Femur (tissue), 1 donor: ENCODE results near the gene PDE9A.

Experiments
- DNase-seq: peaks from one replicate; pipeline ENCODE4 v3.0.0-alpha.2; 2017

PDE9A gene

DNA sequence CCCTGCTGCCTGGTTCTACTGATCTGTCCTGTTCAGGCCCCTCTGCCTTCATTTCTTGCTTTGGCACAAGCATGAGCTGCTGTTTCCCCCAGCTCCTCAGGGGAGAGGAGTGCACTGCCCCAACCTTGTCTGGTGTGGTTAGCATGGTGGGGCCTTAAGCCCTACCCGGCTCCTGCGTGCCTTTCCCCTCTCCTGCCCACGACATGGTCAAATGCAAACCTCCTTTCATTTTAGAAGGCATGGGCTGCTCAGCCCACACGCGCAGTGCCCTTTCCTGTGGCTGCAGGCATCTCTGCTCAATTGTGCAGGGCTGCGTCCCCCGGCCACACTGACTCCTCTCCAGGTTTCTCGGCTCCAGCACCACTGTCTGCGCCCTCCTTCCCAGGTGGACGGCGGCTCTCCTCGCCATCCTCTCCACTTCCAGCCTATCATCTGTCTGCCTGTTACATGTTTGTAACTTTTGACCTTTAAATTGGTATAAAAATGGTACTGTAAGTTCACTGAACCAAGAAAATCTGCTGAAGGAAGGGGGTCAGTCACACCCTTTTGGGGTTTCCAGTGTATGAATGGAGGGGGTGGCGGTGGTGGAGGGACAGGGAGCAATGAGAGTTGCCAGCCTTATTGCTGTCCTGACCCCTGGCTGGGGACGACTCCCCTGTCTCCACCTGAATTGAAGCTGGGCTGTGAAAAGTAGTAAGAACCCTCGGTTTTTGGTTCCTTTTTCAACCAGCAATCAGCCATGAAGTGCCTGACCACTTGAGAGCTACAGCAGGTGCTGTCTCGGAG, 5.1 kb downstream of the PDE9A start:
- no peak for DNase-seq

- DNase-seq: peak; percentile 18
These were observed 6.1 kb downstream of the PDE9A start for GRCh38 chr21:42659416-42660117.

DNA sequence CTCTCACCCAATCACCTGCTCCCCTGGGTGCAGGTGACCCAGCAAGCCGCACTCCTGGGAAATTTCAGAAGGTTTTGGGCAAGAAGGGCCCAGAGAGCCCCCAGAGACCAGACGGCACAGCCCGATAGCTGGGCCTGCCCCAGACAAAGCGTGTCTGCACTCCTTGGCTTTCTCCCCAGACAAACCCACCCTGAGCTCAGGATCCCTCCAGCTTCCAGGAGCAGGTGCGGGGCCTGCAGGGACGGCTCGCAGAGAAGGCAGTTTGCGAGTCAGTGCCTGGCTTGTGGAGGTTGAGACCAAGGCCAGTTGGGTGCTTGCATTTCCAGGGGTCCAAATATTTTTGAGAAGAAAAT, 6.7 kb downstream of the PDE9A start:
- no peak for DNase-seq

DNA sequence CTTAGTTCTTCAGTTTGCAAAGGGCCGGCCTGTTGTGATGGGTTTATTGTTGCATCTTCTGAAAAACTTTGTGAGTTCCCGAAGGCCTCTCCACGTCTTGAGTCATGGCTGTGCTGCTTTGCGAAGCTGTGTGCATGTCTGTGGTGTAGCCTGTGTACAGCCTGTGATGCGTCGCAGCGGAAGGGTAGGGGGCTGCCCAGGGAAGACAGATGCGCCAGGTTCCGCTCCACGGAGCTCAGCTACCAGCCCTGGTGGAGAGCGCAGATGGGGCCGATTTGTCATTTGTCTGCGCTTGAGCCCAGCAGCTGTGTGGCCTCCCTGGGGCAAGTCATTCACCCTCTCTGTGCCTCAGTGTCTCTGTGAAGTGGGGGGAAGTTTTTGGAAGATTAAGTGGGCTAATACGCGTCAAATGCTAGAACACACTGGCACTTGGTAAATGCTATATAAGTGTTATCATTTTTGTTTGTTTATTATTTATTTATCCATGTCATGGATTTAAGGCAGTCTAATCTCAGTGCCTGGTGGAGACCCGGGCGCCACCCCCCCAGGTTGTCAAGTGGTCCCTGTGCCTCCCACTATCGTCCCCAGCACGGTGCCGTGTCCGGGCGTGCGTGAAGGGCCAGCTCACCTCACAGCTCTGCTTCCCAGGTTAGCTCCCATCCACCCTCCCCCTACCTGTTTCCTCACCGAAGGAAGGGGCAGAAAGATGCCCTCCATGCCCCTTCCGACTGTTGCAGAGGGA, 8.4 kb downstream of the PDE9A start:
- peak; percentile 28 for DNase-seq

- DNase-seq: no peak
These were observed 9.2 kb downstream of the PDE9A start for GRCh38 chr21:42662430-42663199.

DNA sequence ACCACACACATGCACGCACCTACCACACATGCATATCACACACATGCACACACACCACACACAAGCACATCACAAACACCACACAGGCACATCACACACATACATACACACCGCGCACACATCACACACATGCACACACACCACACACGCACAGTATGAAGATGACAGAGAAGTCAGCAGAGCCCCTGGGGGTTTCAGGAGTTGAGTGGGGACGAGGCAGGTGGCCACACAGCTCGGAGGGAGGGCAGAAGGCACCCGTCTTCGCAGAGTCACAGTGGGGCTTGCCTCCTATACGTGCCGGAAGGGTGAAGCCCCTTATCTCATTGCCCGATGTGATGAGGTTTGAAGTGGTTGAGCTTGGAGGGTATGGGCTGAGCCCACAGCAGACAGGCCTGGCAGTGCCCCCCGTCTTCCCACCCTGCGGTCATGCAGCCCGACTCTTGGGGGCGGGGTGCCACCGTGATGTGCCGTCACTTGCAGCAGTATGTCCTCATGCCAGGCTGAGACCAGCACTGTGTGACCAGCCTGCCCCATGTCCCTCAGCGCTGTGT, 9.9 kb downstream of the PDE9A start:
- DNase-seq: no peak

- DNase-seq: no peak
These were observed 10.6 kb downstream of the PDE9A start for GRCh38 chr21:42663860-42664535.

- DNase-seq: no peak
These were observed 11.2 kb downstream of the PDE9A start for GRCh38 chr21:42664614-42665013.

GRCh38 chr21:42665026-42665425, 11.6 kb downstream of the PDE9A start:
- no peak for DNase-seq

GRCh38 chr21:42665484-42665883, 12.1 kb downstream of the PDE9A start:
- no peak for DNase-seq

DNA sequence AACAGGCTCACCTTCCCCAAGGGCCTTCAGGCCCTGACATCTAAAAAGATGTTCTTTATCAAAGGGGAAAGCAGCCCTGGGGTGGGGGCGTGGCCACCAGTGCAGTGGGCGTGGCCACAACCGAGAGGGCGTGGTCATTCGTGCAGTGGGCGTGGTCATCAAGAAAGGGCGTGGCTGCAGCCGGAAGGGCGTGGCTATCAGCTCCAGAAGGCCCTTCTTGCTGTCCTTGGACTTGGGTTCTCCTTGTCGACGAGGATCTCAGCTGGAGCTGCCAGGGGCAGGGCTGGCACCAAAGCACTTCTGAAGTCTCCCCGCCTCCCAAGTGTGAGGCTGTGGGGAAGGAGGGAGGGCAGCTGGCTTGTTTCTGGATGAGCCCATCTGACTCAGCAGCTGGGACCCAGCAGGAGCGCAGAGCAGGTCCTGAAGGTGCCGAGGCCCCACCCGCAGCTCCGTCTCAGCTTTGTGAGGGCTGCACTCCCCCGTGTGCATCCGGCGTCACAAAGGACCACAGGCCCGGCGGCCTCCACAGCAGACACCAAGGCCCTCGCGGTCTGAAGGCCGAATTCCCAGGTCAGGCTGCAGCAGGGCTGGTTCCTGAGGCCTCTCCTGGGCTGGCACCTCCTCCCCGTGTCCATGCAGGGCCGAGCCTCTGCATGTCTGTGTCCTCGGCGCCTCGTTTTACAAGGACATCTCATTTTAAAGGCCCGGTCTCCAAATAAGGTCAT, 12.8 kb downstream of the PDE9A start:
- DNase-seq: peak; percentile 20

DNA sequence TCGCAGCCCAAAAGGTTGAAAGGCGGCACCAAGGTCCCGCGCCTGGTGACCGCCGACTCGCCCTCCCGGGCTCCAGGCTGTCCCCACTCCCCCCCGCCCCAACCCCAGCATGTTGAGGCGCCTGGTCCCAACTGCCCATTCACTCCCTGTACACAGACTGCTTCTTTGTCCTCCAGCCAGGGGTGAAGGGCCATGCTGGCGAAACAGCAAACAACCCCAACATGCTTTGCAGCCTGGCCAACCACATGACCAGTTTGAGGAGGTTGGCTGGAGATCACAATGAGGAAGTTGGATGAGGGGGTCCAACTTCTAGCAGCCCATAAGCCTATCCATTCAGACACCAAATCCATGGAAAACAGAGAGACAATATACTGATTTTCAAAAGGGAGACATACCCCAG, 13.5 kb downstream of the PDE9A start:
- DNase-seq: no peak

DNA sequence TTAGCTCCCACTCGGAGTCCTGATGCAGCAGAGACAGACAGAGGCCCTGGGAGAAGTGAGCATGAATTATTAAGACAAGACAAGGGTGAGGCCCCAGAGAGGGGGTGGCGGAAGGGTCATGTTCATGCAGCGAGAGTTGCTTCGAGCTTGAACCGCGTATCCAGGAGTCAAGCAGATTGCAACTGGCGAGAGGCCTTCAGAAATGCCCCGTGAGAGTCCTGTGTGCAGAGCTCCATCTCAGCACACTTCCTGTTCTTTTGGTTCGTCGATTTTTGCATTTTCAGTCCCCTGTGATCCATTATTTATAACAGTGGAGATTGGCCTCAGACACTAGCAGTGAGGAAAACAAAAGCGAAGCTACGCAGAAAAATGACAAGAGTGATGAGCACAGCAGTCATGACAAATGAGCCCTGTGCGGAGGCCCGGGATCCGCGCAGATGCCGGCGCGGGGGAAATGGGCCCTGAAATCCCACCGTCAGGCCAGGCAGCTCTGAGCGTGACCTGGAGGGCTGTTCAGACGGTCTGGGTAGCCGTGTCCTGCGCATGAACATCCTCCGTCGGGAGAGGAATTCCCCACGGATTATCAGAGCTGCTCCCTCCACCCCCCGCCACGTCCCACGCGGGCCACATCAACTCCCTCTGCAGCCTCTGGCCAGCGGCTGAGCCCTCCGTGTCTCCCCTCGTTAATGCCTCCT, 15.0 kb downstream of the PDE9A start:
- peak; percentile 66 for DNase-seq

DNA sequence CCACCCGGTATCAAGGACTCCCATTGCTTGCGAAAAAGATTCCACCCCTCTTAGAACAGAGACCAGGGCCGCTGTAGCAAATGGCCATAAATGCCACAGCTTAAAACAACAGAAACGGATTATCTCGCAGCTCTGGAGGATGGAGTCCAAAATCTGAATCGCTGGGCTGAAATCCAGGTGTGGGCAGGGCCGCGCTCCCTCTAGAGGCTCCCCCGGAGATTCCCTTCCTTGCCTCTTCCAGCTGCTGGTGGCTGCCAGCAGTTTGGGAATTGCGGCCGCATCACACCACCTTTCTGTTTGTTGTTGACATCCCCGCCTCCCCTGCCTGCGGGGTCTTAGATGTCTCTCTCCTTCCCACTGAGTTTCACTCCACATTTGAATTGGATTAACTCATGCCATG, 15.6 kb downstream of the PDE9A start:
- no peak for DNase-seq

- DNase-seq: no peak
These were observed 16.8 kb downstream of the PDE9A start for GRCh38 chr21:42670058-42670880.

GRCh38 chr21:42670884-42671283, 17.5 kb downstream of the PDE9A start:
- no peak for DNase-seq

GRCh38 chr21:42671778-42672593, 18.6 kb downstream of the PDE9A start:
- DNase-seq: no peak

DNA sequence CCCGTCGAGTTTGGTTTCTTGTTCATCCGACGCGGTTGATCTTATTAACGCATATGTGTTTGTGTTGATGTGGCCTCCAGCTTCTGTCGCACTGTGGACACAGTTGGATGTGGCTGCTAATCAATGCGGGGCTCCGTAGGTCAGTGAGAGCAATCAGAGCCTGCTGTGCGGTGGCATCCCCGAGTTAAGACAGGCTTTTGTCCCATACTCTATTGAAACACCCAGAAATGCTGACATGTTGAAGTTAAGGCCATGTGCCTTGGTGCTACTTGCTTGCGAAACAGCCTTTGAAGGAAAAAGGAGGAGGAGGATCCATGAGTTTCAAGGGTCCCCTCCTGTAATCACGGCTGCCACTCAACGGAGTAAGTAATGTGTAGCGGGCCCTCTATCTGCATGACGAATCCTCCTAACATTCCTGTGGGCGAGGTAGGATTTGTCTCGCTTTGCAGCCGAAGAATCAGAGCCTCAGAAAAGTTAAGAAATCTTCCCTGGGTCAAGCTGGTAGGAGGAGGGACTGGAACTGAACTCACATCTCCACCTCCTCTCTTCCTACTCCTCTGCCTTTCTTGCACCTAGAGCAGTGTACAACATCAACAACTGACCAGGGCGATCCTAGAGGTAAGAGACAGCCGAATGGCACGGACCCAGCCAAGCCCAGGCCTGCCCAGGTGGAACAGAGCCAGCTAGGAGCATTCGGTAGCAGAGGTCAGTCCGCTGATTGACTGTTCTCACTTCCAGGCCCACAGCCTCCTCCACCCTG, 19.5 kb downstream of the PDE9A start:
- DNase-seq: no peak
